GM12801 (cell line): Measurements from ENCODE around the gene PLEKHA8.

Experiments used
- CTCF ChIP-seq: IDR thresholded peaks from one replicate; pipeline ENCODE4 v1.5.1; 2011; ENCODE audit warnings: control low read depth; ENCODE audit not compliant: insufficient read length; ENCODE audit errors: extremely low read depth

Gene PLEKHA8

GRCh38 chr7:30091491-30091912 lies 63.3 kb downstream of the PLEKHA8 start:
- TF ChIP-seq CTCF, result no peak

- TF ChIP-seq CTCF, result no peak
Measured at GRCh38 chr7:30091987-30092386, 63.8 kb downstream of the PLEKHA8 start.

GRCh38 chr7:30093420-30093952 lies 65.3 kb downstream of the PLEKHA8 start:
- TF ChIP-seq CTCF, result no peak

GRCh38 chr7:30102281-30102680 lies 74.1 kb downstream of the PLEKHA8 start:
- no peak for TF ChIP-seq CTCF

- TF ChIP-seq CTCF, result no peak
Measured at GRCh38 chr7:30104157-30104556, 75.9 kb downstream of the PLEKHA8 start.

GRCh38 chr7:30112103-30112713 lies 84.0 kb downstream of the PLEKHA8 start:
- TF ChIP-seq CTCF, result no peak

- no peak for TF ChIP-seq CTCF
Measured at GRCh38 chr7:30113144-30113543, 84.9 kb downstream of the PLEKHA8 start.
